A549 (cell line): ENCODE results near the gene SLC9C1.

Experiments
- CBX8 ChIP-seq: fragments of 200-600 bp; sonication (generic); IDR thresholded peaks from 2 replicates; pipeline ENCODE4 v1.6.1; 2016
- CEBPB ChIP-seq, 2 experiments: fragments of >200 bp in 1 of 2; sonication (Bioruptor Twin) in 1 of 2; formaldehyde crosslinking in 1 of 2; IDR thresholded peaks; 2 replicates each; pipeline ENCODE4 v1.6.1; 2012 to 2016
- CHD2 ChIP-seq: fragments of 150-350 bp; IDR thresholded peaks from 2 replicates; pipeline ENCODE4 v1.6.1; 2014; ENCODE audit warnings: low read length; ENCODE audit not compliant: partially characterized antibody
- CTCF ChIP-seq: fragments of >200 bp; sonication (Bioruptor Twin); formaldehyde crosslinking; IDR thresholded peaks from 3 replicates; pipeline ENCODE4 v1.5.1; 2016
- EHMT2 ChIP-seq: fragments of 200-600 bp; sonication (generic); IDR thresholded peaks from 2 replicates; pipeline ENCODE4 v1.6.1; 2016; ENCODE audit warnings: antibody characterized with exemption, low read depth, mild to moderate bottlenecking, moderate library complexity
- NPAS2 ChIP-seq: fragments of 250-450 bp; sonication (Bioruptor Pico); IDR thresholded peaks from 2 replicates; pipeline ENCODE4 v1.8.0; 2022; ENCODE audit warnings: mild to moderate bottlenecking, moderate library complexity, borderline replicate concordance
- SREBF2 ChIP-seq: fragments of 450-650 bp; IDR thresholded peaks from 2 replicates; pipeline ENCODE4 v1.6.1; 2014; ENCODE audit warnings: mild to moderate bottlenecking, moderate library complexity
- ZFP36 ChIP-seq: fragments of 450-650 bp; IDR thresholded peaks from 2 replicates; pipeline ENCODE4 v1.6.1; 2014; ENCODE audit warnings: borderline replicate concordance; ENCODE audit not compliant: partially characterized antibody
- ZSCAN20 ChIP-seq: fragments of 250-450 bp; sonication (Bioruptor Pico); IDR thresholded peaks from 2 replicates; pipeline ENCODE4 v1.8.0; 2022; ENCODE audit warnings: mild to moderate bottlenecking, moderate library complexity

DNA sequence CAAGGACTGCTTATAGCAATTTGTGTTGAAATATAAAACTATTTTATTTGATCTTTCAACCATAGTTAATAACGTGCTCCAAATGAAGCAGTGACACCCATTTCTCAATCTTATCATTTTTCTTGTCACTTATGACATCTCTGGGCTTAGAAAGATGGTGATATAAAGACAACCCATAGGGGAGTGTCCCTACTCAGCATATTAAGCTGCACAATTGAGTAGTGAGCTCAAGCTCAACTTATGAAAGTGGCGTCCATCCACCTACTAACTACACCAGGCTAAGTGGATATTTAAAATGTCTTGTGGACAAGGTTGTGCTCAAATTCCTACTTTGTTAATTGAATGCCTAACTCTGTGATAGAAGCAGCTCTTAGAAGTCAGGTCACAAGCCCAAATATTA, 46.7 kb downstream of the SLC9C1 start:
- TF ChIP-seq CTCF = no peak
- no peak for TF ChIP-seq ZFP36
- TF ChIP-seq CEBPB (IDR thresholded peaks at IDR 0.05) = no peak
- no peak for TF ChIP-seq EHMT2
- TF ChIP-seq CBX8 = no peak
- no peak for TF ChIP-seq ZSCAN20 (CRISPR knock-in tag)
- no peak for TF ChIP-seq NPAS2 (CRISPR knock-in tag)
- no peak for TF ChIP-seq SREBF2
- TF ChIP-seq CHD2 = no peak
